Activated CD4-positive, alpha-beta T cell treated with anti-CD3 and anti-CD28 coated beads for 1 hour (primary cell): ENCODE data around the gene SEC61A1.
A peak's percentile ranks its signal among the peaks of the same experiment; 100 is the strongest.

ENCODE experiments used
- DNase-seq: peaks from one replicate; pipeline ENCODE4 v3.0.0-alpha.2; 2020

SEC61A1 gene

GRCh38 chr3:128078322-128078721 lies 26.1 kb downstream of the SEC61A1 start:
- no peak for DNase-seq

- DNase-seq: no peak
Measured at GRCh38 chr3:128078875-128079274, 26.6 kb downstream of the SEC61A1 start.

- no peak for DNase-seq
Measured at GRCh38 chr3:128079823-128080222, 27.6 kb downstream of the SEC61A1 start.

- no peak for DNase-seq
Measured at GRCh38 chr3:128080323-128081080, 28.3 kb downstream of the SEC61A1 start.

- no peak for DNase-seq
Measured at GRCh38 chr3:128081226-128081625, 29.0 kb downstream of the SEC61A1 start.

- no peak for DNase-seq
Measured at GRCh38 chr3:128081846-128082245, 29.6 kb downstream of the SEC61A1 start.

GRCh38 chr3:128082546-128082945 lies 30.3 kb downstream of the SEC61A1 start:
- no peak for DNase-seq

- DNase-seq: no peak
Measured at GRCh38 chr3:128083396-128083795, 31.2 kb downstream of the SEC61A1 start.

- no peak for DNase-seq
Measured at GRCh38 chr3:128083980-128084674, 31.9 kb downstream of the SEC61A1 start.

- DNase-seq: no peak
Measured at GRCh38 chr3:128084675-128085021, 32.4 kb downstream of the SEC61A1 start.

GRCh38 chr3:128089135-128089534 lies 36.9 kb downstream of the SEC61A1 start:
- no peak for DNase-seq

GRCh38 chr3:128091586-128091985 lies 39.3 kb downstream of the SEC61A1 start:
- DNase-seq: no peak

- DNase-seq: no peak
Measured at GRCh38 chr3:128094295-128095151, 42.3 kb downstream of the SEC61A1 start.

- peak; percentile 66 for DNase-seq
Measured at GRCh38 chr3:128095222-128095703, 43.0 kb downstream of the SEC61A1 start.

GRCh38 chr3:128098234-128098633 lies 46.0 kb downstream of the SEC61A1 start:
- no peak for DNase-seq

- DNase-seq: no peak
Measured at GRCh38 chr3:128100161-128100560, 47.9 kb downstream of the SEC61A1 start.

GRCh38 chr3:128100638-128101037 lies 48.4 kb downstream of the SEC61A1 start:
- DNase-seq: no peak

GRCh38 chr3:128103136-128103676 lies 51.0 kb downstream of the SEC61A1 start:
- DNase-seq: no peak

- no peak for DNase-seq
Measured at GRCh38 chr3:128107834-128108233, 55.6 kb downstream of the SEC61A1 start.

- DNase-seq: no peak
Measured at GRCh38 chr3:128111147-128111546, 58.9 kb downstream of the SEC61A1 start.

- DNase-seq: no peak
Measured at GRCh38 chr3:128112357-128112968, 60.2 kb downstream of the SEC61A1 start.
